Ovary (tissue), 1 donor: ENCODE results near the gene PCBP3.

Source experiments
- EP300 ChIP-seq: sonication (generic); formaldehyde crosslinking; IDR thresholded peaks from one replicate; pipeline ENCODE4 v1.6.1; 2017; ENCODE audit warnings: antibody characterized with exemption
- POLR2A ChIP-seq: fragments of 450-650 bp; IDR thresholded peaks from one replicate; pipeline ENCODE4 v1.6.1; 2017; ENCODE audit warnings: antibody characterized with exemption, mild to moderate bottlenecking, moderate library complexity

DNA sequence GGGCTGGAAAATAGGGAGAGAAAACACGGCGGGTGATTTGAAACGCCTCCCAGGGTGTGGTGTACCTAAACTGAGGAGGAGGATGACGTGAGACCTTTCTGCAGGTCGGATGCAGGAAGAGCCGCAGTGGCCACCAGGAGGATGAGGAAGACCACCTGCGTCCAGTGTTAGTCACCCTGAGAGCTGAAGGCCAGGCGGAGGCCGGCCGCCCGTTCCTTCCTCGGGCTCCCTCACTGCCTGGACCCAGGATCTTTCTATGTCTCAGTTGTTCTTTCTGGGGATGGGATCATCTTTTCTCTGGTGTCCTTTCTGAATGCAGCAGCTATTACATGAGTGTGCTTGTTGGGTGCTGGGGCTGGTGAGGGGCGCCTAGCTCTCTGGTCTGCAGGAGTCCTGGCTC lies 263.3 kb downstream of the PCBP3 start:
- TF ChIP-seq POLR2A, result no peak
- no peak for TF ChIP-seq EP300
